K562 (cell line): ENCODE data around the gene CCNDBP1. TPM values are rescaled to one million over a fixed set of nuclear protein-coding genes. Genes with fewer than 3 reads are reported as not detected.
A peak's percentile ranks its signal among the peaks of the same experiment; 100 is the strongest.

Experiments used
- BCLAF1 ChIP-seq, 2 experiments: fragments of 450-650 bp in 1 of 2; IDR thresholded peaks; 2 replicates each; pipeline ENCODE4 v1.6.1; 2011 to 2017; ENCODE audit warnings: low read depth in 2 of 2, antibody characterized with exemption in 1 of 2, borderline replicate concordance in 1 of 2, low read length in 1 of 2, mild to moderate bottlenecking in 1 of 2, mixed read lengths in 1 of 2; ENCODE audit not compliant: control insufficient read depth in 1 of 2
- CREBBP ChIP-seq: IDR thresholded peaks from one replicate; pipeline ENCODE4 v1.6.1; 2012; ENCODE audit warnings: low read depth, mild to moderate bottlenecking, control low read depth, inconsistent platforms, low read length
- CXXC5 ChIP-seq: fragments of 250-450 bp; sonication (Bioruptor Pico); IDR thresholded peaks from 2 replicates; pipeline ENCODE4 v1.8.0; 2022; ENCODE audit warnings: inconsistent platforms, mild to moderate bottlenecking, moderate library complexity
- DMBX1 ChIP-seq: fragments of 250-450 bp; sonication (Bioruptor Pico); IDR thresholded peaks from 2 replicates; pipeline ENCODE4 v1.8.0; 2022; ENCODE audit warnings: inconsistent platforms, mild to moderate bottlenecking, moderate library complexity, borderline replicate concordance
- ELF4 ChIP-seq: fragments of 450-650 bp; formaldehyde crosslinking; IDR thresholded peaks from 2 replicates; pipeline ENCODE4 v1.4.0; 2022; ENCODE audit warnings: missing genetic modification characterization
- ILK ChIP-seq: fragments of 450-650 bp; IDR thresholded peaks from 2 replicates; pipeline ENCODE4 v1.6.1; 2016; ENCODE audit warnings: missing genetic modification characterization, low read depth, mild to moderate bottlenecking, missing compliant biosample characterization, moderate library complexity, borderline replicate concordance
- MXD1 ChIP-seq: fragments of 250-450 bp; sonication (Bioruptor Pico); IDR thresholded peaks from 2 replicates; pipeline ENCODE4 v1.8.0; 2021; ENCODE audit warnings: borderline replicate concordance, mild to moderate bottlenecking, moderate library complexity; ENCODE audit not compliant: poor library complexity, severe bottlenecking
- NUFIP1 ChIP-seq: fragments of 450-650 bp; IDR thresholded peaks from 2 replicates; pipeline ENCODE4 v1.6.1; 2018; ENCODE audit not compliant: partially characterized antibody
- OTX1 ChIP-seq: fragments of 450-650 bp; formaldehyde crosslinking; IDR thresholded peaks from 2 replicates; pipeline ENCODE4 v1.4.0; 2022; ENCODE audit warnings: mild to moderate bottlenecking
- PRMT5 ChIP-seq: sonication (generic); formaldehyde crosslinking; IDR thresholded peaks from 2 replicates; pipeline ENCODE4 v1.5.0; 2020; ENCODE audit warnings: missing genetic modification reagents
- RHOXF2B ChIP-seq: fragments of 250-450 bp; sonication (Bioruptor Pico); conservative IDR thresholded peaks from 2 replicates; pipeline ENCODE4 v1.5.1; 2021
- SMAD1 ChIP-seq: fragments of 150-350 bp; IDR thresholded peaks from 2 replicates; pipeline ENCODE4 v1.6.1; 2014; ENCODE audit warnings: low read length, low read depth; ENCODE audit not compliant: partially characterized antibody
- USF2 ChIP-seq: sonication (generic); formaldehyde crosslinking; IDR thresholded peaks from 2 replicates; pipeline ENCODE4 v1.5.0; 2020; ENCODE audit warnings: missing genetic modification reagents
- ZBTB5 ChIP-seq: fragments of 450-650 bp; IDR thresholded peaks from 2 replicates; pipeline ENCODE4 v1.6.1; 2017; ENCODE audit warnings: antibody characterized with exemption
- ZFP36 ChIP-seq: fragments of 150-350 bp; IDR thresholded peaks from 2 replicates; pipeline ENCODE4 v1.6.1; 2018; ENCODE audit warnings: low read length, low read depth; ENCODE audit not compliant: partially characterized antibody
- ZNF175 ChIP-seq: fragments of 200-800 bp; sonication (Bioruptor generic); IDR thresholded peaks from 2 replicates; pipeline ENCODE4 v1.6.1; 2016; ENCODE audit warnings: low read depth, mild to moderate bottlenecking, missing genetic modification characterization, missing compliant biosample characterization
- ZNF253 ChIP-seq: fragments of 250-450 bp; sonication (Bioruptor Pico); conservative IDR thresholded peaks from 2 replicates; pipeline ENCODE4 v1.6.1; 2021; ENCODE audit warnings: mild to moderate bottlenecking
- ZSCAN32 ChIP-seq: fragments of 450-650 bp; formaldehyde crosslinking; IDR thresholded peaks from 2 replicates; pipeline ENCODE4 v1.4.0; 2020; ENCODE audit warnings: mild to moderate bottlenecking, moderate library complexity
- polyA plus RNA-seq, 8 experiments: library from polyadenylated mRNA; depleted of rRNA in 4 of 8; stranded (reverse) in 5 of 8; unstranded in 3 of 8; fragments of >200 nt; fragmentation: Nextera tagmentation in 2 of 8; fragmentation: Illumina TruSeq in 1 of 8; extraction: Ambion mirVana in 2 of 8; extraction: Trizol in 1 of 8; gene quantifications; 2 replicates each; pipeline versions ENCODE4 v1.2.1 to v1.2.3, GENCODE V29; 2011 to 2014; ENCODE audit warnings: inconsistent platforms in 1 of 8, missing spikeins in 1 of 8
- total RNA-seq, 7 experiments: library from RNA; depleted of rRNA in 6 of 7; stranded (reverse); fragments of >200 nt in 6 of 7; fragmentation: Illumina TruSeq in 2 of 7; extraction: Trizol in 2 of 7; gene quantifications; 2 replicates each; pipeline versions ENCODE4 v1.2.1 to v1.2.3, GENCODE V29; 2011 to 2021; ENCODE audit warnings: low replicate concordance in 1 of 7
- TF ChIP-seq, protein P1 (sequence below): fragments of 250-450 bp; sonication (Bioruptor Pico); IDR thresholded peaks from 2 replicates; pipeline ENCODE4 v1.5.0; 2020; ENCODE audit warnings: mild to moderate bottlenecking, borderline replicate concordance

CCNDBP1 gene
- total and polyA plus RNA-seq, 9 of the 15 experiments (the other 6 are each of a cell fraction or from before 2014, with no cell fraction given): 37.0 to 111 (median 55.5) TPM

- TF ChIP-seq BCLAF1 (IDR thresholded peaks at IDR 0.05; ENCODE audit: borderline replicate concordance in 1 of 2, control insufficient read depth in 1 of 2, low read depth in 2 of 2, low read length in 1 of 2): no peak
- TF ChIP-seq DMBX1 (CRISPR knock-in tag): no peak; the same call in 1 of the 2 replicates
- no peak for TF ChIP-seq CREBBP
- no peak for TF ChIP-seq ELF4 (CRISPR knock-in tag)
- TF ChIP-seq RHOXF2B: no peak
- no peak for TF ChIP-seq OTX1
- no peak for TF ChIP-seq ILK
- peak; percentile 29; the same call in 1 of the 2 replicates for TF ChIP-seq USF2 (CRISPR knock-in tag)
- TF ChIP-seq PRMT5: no peak
- no peak for TF ChIP-seq ZBTB5
- TF ChIP-seq ZSCAN32 (CRISPR knock-in tag): no peak
- peak; percentile 72 for TF ChIP-seq CXXC5 (CRISPR knock-in tag)
- no peak for TF ChIP-seq ZNF253 (CRISPR knock-in tag)
- no peak for TF ChIP-seq ZFP36
- TF ChIP-seq, protein P1, sequence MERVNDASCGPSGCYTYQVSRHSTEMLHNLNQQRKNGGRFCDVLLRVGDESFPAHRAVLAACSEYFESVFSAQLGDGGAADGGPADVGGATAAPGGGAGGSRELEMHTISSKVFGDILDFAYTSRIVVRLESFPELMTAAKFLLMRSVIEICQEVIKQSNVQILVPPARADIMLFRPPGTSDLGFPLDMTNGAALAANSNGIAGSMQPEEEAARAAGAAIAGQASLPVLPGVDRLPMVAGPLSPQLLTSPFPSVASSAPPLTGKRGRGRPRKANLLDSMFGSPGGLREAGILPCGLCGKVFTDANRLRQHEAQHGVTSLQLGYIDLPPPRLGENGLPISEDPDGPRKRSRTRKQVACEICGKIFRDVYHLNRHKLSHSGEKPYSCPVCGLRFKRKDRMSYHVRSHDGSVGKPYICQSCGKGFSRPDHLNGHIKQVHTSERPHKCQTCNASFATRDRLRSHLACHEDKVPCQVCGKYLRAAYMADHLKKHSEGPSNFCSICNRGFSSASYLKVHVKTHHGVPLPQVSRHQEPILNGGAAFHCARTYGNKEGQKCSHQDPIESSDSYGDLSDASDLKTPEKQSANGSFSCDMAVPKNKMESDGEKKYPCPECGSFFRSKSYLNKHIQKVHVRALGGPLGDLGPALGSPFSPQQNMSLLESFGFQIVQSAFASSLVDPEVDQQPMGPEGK (CRISPR knock-in tag): no peak
- no peak for TF ChIP-seq NUFIP1
- TF ChIP-seq ZNF175 (CRISPR knock-in tag): no peak
- TF ChIP-seq MXD1 (CRISPR knock-in tag): no peak
- no peak for TF ChIP-seq SMAD1
These were observed 35.8 kb downstream of the CCNDBP1 start, which contains the start of gene EPB42 (continued) for GRCh38 chr15:43220991-43221403.
